HG03280 (cell line): Measurements from ENCODE around the gene SEPTIN10.
"Not testable (repeated sequence)": the region's sequence is repeated elsewhere in the genome, so short reads cannot be mapped to it uniquely, and the experiment has no call there.

ENCODE experiments used
- ATAC-seq: cut with Tn5 transposase; IDR thresholded peaks from one replicate; pipeline ENCODE4 v1.9.1; 2021; ENCODE audit warnings: mild to moderate bottlenecking, moderate library complexity; ENCODE audit not compliant: unreplicated experiment

SEPTIN10 gene

DNA sequence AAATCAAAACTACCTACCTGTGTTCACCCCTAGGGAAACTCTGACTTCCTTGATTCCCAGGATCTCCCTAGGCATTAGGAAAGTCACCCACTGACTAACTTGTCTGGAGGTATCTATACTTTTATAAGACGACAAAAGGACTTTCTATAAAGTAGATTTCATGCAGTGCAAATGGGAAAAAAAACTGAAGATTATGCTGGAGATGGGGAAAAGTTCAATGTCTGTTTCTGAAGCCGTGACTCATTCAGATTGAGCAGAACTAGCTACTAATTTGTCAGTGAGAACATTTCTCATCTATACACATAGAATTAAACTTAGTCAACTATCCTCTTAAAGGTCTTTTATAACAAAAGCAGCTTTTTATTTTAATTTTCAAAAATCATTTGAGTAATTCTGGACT, 6.0 kb downstream of the SEPTIN10 start:
- no peak for ATAC-seq

DNA sequence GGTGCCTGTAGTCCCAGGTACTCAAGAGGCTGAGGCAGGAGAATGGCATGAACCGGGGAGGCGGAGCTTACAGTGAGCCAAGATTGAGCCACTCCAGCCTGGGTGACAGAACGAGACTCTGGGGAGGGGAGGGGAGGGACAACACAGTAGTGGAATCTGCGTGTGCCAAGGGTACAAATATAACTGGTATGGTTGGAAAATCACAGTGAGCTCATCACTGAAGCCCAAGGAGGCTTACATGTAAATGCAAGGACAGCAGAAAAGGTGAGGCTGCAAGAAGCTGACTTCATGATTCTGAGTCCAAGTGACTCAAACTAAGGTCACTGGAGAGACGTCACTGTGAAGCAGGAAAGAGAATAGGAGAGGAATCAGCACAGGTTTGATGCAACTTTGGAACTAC, 9.2 kb downstream of the SEPTIN10 start:
- ATAC-seq = no peak

GRCh38 chr2:109602617-109603188, 11.1 kb downstream of the SEPTIN10 start:
- no peak for ATAC-seq

GRCh38 chr2:109601783-109602182, 12.0 kb downstream of the SEPTIN10 start:
- ATAC-seq = no peak

GRCh38 chr2:109597283-109597682, 16.5 kb downstream of the SEPTIN10 start:
- ATAC-seq = no peak

GRCh38 chr2:109595644-109596043, 18.1 kb downstream of the SEPTIN10 start:
- ATAC-seq = no peak

DNA sequence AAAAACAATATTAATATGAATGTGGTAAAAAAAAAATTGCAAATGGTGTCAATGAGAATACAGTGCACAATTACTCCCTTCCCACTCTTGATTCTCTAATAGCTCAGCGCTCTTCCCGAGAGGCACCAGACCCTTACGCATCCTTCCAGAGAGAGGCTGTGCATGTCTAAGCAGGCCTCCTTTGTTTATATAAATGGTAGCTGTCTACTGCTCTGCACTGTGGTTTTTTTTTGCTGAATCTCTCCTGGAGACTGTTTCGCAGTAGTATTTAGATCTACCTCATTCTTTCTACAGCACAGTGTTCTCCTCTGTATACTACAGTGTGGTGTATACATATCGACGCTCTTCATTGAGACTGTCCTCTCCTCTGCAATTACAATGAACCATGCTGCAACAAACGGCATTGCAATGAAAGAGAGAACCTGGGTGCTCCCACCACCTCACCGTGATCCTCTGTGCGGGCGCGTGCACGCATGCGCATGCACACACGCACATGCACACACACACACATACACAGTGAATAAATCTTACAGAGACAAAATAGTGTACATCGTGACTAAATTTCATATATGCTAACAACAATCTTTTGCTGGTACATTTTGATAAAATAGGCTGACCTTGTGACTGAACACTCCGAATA, 19.4 kb downstream of the SEPTIN10 start:
- ATAC-seq = no peak

GRCh38 chr2:109592905-109593304, 20.9 kb downstream of the SEPTIN10 start:
- ATAC-seq = no peak

DNA sequence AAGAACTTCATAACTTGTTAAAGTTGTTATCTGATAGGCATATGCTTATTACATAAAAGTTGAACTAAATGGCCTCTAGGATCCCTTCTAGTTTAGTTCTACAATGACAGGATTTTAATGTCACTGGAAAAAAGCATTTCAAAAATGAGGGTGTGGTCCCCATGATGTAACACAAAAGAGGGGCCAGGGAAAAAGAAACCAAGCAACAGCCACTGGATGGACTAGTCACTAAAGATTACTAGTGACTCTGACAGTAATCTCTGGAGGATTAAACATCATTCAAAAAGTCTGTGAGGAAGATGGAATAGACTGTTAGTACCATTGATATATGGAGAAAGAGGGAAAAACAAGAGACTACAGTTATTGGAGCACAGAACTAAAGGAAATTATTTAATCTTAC, 22.6 kb downstream of the SEPTIN10 start:
- no peak for ATAC-seq

DNA sequence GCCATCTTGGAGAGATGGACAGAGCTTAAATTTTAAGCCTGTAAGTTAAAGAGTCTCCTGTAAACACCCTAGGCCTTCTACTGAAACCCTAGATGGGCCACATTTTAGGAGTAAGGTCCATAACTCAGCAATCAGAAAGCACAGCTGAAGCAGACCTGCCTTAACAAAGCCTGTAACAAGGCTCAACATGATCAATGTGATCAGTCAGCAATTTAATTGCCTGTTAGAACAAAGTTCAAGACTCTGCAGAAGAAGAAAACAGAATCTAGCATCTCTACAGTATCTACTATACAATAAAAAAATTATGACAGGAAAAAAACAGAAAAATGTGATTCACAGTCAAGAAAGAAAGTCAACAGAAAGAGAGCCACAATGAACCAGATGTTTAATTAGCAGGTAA, 27.1 kb downstream of the SEPTIN10 start:
- ATAC-seq = no peak

- ATAC-seq = peak; percentile 60
These were observed 30.6 kb downstream of the SEPTIN10 start for GRCh38 chr2:109582928-109583895.

DNA sequence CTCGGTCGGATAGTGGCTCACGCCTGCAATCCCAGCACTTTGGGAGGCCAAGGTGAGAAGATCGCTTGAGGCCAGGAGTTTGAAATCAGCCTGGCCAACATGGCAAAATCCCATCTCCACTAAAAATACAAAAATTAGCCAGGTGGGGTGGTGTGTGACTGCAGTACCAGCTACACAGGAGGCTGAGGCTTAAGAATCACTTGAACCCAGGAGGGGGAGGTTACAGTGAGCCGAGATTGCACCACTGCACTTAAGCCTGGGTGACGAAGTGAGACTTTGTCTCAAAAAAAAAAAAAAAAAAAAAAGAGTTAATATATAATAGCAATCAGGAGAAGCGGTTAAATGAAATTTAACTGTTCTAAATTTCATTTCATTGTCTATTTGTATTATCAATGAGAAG, 36.1 kb downstream of the SEPTIN10 start:
- ATAC-seq = not testable (repeated sequence)

GRCh38 chr2:109575373-109575772, 38.4 kb downstream of the SEPTIN10 start:
- no peak for ATAC-seq

- no peak for ATAC-seq
These were observed 49.7 kb downstream of the SEPTIN10 start for GRCh38 chr2:109563980-109564550.

GRCh38 chr2:109563288-109563687, 50.5 kb downstream of the SEPTIN10 start:
- no peak for ATAC-seq

DNA sequence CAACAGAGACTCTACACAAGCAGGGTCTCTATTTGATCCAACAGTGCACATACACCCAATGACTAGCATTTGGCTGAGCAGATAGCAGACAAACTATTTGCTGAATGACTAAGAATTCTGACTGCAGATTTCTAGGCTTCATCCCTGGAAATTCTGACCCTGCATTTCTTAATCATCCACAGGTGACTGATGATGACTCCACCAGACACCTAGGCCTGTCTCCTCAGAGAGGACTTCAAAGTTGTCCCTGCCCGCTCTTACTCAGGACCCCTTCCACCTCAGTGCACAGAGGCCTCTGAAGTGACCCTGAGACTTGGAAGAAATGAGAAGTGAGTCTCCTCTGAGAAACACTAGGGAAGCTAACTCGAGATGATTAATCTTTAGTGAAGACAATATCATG, 51.3 kb downstream of the SEPTIN10 start:
- no peak for ATAC-seq

DNA sequence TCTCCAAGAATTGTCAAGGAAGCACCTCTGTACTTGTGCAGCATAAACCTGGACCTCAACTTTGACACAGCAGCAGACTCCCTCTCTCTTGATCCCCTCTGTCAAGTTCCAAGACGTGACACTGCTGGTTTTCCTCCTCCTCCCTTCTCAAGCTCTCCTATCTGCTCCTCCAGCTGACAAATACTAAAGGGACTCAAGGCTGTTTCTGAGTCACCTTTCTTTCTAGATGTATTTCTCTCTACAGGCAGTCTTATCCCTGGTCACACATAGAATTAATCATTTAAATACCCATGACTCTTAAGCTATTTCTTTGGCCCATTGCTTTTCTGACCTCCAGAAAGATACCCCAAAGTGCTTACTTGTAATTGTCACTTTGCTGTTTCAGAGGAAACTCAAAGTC, 53.5 kb downstream of the SEPTIN10 start:
- ATAC-seq = no peak

- ATAC-seq = no peak
These were observed 55.5 kb downstream of the SEPTIN10 start for GRCh38 chr2:109558076-109558882.

DNA sequence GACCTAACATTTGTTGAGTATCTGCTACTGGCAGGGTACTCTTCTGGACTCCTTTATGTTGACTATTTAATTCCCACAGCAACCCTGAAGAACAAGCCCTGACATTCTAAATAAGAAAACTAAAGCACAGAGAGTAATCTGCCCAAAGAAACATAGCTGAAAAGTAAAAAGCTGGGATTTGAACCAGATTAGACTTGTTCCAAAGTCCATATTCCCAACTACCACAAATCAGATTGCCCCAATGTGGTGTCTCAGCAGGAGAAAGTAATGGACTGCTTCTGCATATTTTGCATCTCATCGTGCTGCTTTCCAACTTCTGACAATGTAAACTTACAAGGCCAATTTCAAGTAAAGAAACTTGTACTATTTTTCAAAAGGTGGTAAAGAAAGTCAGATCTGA, 56.5 kb downstream of the SEPTIN10 start:
- ATAC-seq = no peak

DNA sequence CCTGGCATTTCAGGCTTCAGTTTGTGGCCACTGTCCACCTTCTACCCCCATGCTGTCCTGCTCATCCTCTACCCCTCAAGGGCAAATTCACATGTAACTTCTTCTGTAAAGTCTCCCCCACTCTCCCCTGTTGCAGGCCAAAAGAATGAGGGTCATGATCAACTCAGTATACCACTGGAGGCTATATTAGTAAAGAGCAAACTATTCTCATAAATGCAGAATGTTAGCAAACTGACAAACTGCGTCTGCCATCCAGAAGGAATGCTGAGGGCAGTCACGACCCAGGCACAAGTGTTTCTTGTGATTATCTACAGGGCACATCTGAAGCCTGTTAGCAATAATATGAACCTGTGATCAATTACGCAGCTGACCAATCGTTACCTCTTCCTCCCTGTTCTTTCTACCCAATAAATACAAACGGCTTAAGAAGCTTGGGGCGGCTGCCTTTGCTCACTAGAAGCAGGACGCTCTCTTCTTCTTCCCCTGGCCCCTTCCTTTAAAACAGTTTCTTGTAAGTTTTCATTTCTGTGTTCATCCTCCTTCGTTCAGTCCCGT, 58.3 kb downstream of the SEPTIN10 start:
- no peak for ATAC-seq
